IPS-18c (cell line): Measurements from ENCODE around the gene IL20RB.

Experiments
- H3K4me3 ChIP-seq: 2 replicates; pipeline ENCODE4 v1.7.0; 2013; ENCODE audit warnings: low read depth, mild to moderate bottlenecking, low read length, moderate library complexity; ENCODE audit not compliant: insufficient read depth
- H3K9me3 ChIP-seq: one replicate; pipeline ENCODE4 v1.6.1; 2013; ENCODE audit warnings: mild to moderate bottlenecking, low read length, moderate library complexity; ENCODE audit not compliant: control insufficient read depth, insufficient read depth

The IL20RB gene

GRCh38 chr3:136937851-136938250, 19.9 kb upstream of the IL20RB start:
- Histone ChIP-seq H3K4me3 (no peak overlapping the region), H3K9me3 (no peaks in the 10 kb centered on the region)

GRCh38 chr3:136938334-136938733, 19.4 kb upstream of the IL20RB start:
- no peaks in the 10 kb centered on the region for H3K9me3 ChIP-seq
- H3K4me3 ChIP-seq: no peak overlapping the region

DNA sequence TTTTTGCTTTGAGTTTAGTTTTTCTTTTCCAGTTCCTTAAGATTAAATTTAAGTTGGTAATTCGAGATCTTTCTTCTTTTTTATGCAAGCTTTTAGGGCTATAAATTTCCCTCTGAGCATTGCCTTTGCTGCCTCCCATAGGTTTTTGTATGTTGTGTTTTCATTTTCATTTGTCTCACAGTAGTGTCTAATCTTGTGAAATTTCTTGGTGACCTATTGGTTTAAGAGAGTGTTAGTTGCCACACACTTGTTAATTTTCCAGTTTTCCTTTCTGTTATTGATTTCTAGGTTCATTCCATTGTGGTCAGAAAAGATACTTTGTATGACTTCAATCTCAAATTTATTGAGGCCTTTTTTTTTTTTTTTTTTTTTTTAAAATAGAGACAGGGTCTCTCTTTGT, 18.3 kb upstream of the IL20RB start:
- H3K9me3 ChIP-seq: no peaks in the 10 kb centered on the region
- no peak overlapping the region for H3K4me3 ChIP-seq

GRCh38 chr3:136942803-136943202, 15.0 kb upstream of the IL20RB start:
- H3K4me3 ChIP-seq: no peak overlapping the region
- H3K9me3 ChIP-seq: no peaks in the 10 kb centered on the region

DNA sequence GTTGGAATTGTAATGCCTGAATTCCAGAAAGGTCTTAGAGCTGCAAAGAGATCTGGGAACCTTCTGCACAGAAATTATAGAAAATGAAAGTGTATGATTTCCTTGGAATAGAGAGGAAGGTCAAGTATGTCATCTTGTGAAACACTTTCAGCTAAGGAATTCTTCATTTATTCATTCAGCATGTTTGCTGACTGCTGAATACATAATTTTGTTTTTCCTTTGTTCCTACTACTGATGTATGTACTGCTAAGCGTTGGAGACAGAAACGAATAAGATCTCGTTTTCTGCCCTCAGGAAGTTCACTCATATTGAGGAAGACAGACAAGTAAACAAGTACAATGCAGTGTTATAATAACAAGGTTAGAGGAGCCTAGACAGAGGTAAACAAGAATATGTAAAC, 14.3 kb upstream of the IL20RB start:
- Histone ChIP-seq H3K4me3 (no peak overlapping the region), H3K9me3 (no peaks in the 10 kb centered on the region)

GRCh38 chr3:136946978-136947377, 10.8 kb upstream of the IL20RB start:
- no peak overlapping the region for H3K4me3 ChIP-seq
- no peaks in the 10 kb centered on the region for H3K9me3 ChIP-seq

DNA sequence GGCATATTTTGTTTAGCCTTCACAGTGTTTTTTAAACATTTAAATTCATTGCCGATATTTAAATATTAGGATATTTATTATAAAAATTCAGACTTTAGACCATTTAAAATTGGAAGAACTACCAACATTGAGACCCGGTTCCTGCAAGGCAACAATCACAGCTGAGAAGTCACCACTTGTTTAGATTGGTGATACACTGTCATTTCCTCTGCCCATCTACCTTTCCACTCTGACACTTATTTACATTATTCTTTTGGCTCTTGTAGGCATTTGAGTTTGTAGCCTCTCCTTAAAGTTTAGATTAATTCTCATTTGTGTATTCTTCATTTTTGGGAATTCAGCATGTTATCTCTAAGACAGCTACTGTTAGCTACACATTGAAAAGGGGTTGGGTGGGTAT, 10.3 kb upstream of the IL20RB start:
- Histone ChIP-seq H3K4me3 (no peak overlapping the region), H3K9me3 (no peaks in the 10 kb centered on the region)

- Histone ChIP-seq H3K4me3 (no peak overlapping the region), H3K9me3 (no peaks in the 10 kb centered on the region)
Observed at GRCh38 chr3:136949146-136949545, 8.6 kb upstream of the IL20RB start.

DNA sequence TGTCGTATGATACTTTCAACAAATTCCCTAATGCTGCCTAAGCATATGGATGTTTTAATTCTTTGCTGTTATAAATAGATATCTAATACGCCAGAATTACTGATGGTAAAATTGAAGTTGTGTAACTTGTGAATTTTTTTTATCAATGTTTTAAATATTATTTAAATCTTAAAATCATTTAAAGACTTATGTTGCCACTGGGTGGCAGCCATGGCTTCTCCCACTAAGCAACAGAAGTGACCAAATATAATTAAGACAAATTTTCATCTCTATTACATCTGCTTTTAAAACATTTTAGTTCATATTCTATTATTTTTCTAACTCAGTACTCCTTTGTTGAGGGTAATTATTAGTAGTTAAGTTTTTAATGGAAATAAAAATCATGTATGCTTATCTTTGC, 8.1 kb upstream of the IL20RB start:
- Histone ChIP-seq H3K4me3 (no peak overlapping the region), H3K9me3 (no peaks in the 10 kb centered on the region)

DNA sequence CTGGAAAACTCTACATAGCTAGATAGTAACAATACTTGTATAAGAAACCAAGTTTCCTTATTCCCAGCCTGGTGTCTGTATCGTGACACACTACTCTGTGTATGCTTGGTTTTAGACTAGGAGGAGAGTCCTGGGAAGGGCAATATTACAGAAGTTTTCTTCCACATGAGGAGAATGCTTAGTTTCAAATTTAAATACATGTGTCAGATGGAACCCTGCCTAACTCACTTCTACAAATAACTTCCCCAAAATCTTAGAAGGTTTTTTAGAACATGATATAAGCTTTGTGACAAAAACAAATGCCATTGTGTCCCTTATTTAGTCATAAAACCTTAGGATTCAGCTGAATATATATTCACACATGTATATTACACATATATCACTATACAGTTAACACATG, 7.2 kb upstream of the IL20RB start:
- no peaks in the 10 kb centered on the region for H3K9me3 ChIP-seq
- no peak overlapping the region for H3K4me3 ChIP-seq

- no peak overlapping the region for H3K4me3 ChIP-seq
- H3K9me3 ChIP-seq: no peaks in the 10 kb centered on the region
Observed at GRCh38 chr3:136952292-136952691, 5.5 kb upstream of the IL20RB start.

DNA sequence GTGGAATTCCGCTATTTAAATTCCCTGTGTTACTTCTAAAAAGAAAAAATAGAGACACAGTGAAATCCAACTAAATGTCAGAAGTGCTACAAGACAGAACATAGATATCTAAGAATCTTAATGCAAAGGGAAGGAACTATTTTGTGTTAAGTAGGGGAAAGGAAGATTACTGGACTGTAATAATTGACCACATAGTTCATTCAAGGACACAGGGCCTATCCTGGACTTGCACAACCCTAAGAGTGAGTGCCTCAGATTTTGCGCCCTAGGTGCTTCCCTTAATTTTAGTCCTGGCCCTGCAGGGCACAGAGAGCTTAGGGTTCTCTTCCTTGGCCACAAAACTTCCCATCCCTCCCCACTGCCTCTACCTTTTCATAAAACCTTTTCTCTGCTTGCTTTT, 3.5 kb upstream of the IL20RB start:
- H3K9me3 ChIP-seq: no peaks in the 10 kb centered on the region
- no peak overlapping the region for H3K4me3 ChIP-seq

- no peaks in the 10 kb centered on the region for H3K9me3 ChIP-seq
- no peak overlapping the region for H3K4me3 ChIP-seq
Observed at GRCh38 chr3:136954980-136955780, 2.6 kb upstream of the IL20RB start.

- Histone ChIP-seq H3K4me3 (no peak overlapping the region), H3K9me3 (no peaks in the 10 kb centered on the region)
Observed at GRCh38 chr3:136955813-136956212, 2.0 kb upstream of the IL20RB start.

DNA sequence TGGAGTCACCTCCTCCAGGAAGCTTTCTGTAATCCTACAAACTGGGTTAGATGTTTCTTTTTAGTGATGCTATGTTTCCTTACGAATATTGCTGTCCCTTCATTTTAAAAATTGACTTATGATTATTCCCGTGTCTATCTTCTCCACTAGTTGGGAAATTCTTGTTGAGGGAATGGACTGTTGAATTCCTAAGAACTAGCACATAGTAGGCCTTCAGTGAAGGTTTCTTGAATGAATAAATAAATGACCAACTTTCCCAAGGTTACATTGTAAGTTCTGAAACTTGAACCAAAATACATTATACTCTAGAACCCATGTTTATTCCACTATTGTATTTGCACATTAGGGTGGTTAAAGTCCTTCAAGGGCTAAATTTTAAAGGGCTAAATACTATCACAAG, 812 bp upstream of the IL20RB start:
- H3K4me3 ChIP-seq: no peak overlapping the region
- H3K9me3 ChIP-seq: no peaks in the 10 kb centered on the region

- Histone ChIP-seq H3K4me3 (no peak overlapping the region), H3K9me3 (no peaks in the 10 kb centered on the region)
Observed at GRCh38 chr3:136958939-136959338, 1.2 kb downstream of the IL20RB start.

- Histone ChIP-seq H3K9me3 (no peaks in the 10 kb centered on the region), H3K4me3 (no peak overlapping the region)
Observed at GRCh38 chr3:136959599-136959998, 1.8 kb downstream of the IL20RB start.

DNA sequence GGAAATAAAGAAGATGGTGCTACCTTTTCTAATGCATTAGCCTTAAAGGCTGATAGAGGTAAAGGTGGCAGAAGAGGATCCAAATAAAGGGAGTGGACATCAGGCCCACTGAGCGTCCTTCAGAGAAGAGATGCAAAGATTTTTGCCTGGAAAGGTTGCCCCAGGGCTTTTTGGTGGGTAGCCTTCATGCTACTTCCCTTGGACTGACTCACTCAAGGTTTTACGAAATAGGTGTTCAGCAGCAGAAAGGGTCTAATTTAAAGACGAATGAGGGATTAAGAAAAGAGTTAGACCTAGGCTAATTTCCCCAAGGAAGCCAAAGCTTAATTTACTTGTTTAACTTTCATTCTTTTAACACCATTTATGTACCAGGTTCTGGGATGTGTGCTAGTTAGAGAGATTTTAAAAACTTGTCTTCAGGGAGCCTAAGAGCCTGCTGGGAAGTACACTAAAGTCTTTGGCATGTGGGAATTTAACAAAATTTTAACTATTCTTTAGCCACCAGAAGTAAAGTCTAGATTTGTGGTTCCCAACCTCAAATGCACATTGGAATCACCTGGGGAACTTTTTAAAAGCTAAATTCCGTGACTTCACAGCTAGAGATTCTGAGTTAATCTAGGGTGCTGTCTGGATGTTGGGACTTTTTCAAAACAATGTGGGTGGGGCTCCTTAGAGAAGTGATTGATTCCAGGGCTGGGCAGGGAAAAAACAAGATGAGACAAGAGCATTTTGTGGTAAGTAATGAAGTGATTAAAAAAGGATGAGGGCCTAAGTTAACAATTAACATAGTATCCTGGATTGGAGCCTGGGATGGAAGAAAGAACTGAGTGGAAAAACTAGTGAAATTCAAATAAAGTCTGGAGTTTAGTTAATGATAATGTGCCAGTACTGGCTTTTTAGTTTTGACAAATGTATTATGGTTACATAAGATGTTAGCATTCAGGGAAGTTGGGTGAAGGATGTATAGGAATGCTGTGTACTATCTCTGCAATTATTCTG, 3.4 kb downstream of the IL20RB start:
- no peak overlapping the region for H3K4me3 ChIP-seq
- H3K9me3 ChIP-seq: no peaks in the 10 kb centered on the region
